GM21723 (cell line): ENCODE data around the gene NTMT1.

ENCODE experiments used
- ATAC-seq: cut with Tn5 transposase; IDR thresholded peaks from one replicate; pipeline ENCODE4 v1.9.1; 2021; ENCODE audit warnings: mild to moderate bottlenecking, moderate library complexity; ENCODE audit not compliant: unreplicated experiment

NTMT1 gene

DNA sequence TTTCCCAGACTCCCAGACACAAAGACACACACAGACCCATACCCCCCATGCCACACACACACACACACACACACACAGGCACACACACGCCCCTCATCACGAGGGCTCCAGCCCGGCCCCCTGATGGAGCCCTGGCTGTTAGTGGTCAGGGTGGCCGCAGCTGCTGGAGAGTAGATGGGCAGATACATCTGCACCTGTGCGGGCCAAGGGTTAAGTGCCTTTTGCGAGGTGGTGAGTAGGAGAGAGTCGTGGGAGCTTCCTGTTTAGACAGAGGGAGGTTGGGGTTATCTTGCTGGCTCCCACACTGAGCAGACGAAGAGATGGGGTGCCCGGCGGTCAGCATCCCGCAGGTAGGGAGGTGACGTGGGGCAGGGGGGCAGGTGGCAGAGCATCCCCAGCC, 47.6 kb downstream of the NTMT1 start:
- no peak for ATAC-seq

- ATAC-seq = no peak
These were observed 48.3 kb downstream of the NTMT1 start for GRCh38 chr9:129674229-129674628.

GRCh38 chr9:129675620-129676019, 49.7 kb downstream of the NTMT1 start:
- no peak for ATAC-seq

- no peak for ATAC-seq
These were observed 50.3 kb downstream of the NTMT1 start for GRCh38 chr9:129676287-129676686.

GRCh38 chr9:129676975-129677374, 51.0 kb downstream of the NTMT1 start:
- ATAC-seq = no peak

- ATAC-seq = no peak
These were observed 51.5 kb downstream of the NTMT1 start for GRCh38 chr9:129677456-129677855.

GRCh38 chr9:129678844-129679243, 52.9 kb downstream of the NTMT1 start:
- ATAC-seq = no peak

- ATAC-seq = no peak
These were observed 53.6 kb downstream of the NTMT1 start for GRCh38 chr9:129679537-129679936.

- ATAC-seq = no peak
These were observed 56.0 kb downstream of the NTMT1 start for GRCh38 chr9:129681924-129682323.

GRCh38 chr9:129682381-129682780, 56.4 kb downstream of the NTMT1 start:
- ATAC-seq = no peak

GRCh38 chr9:129685220-129685932, 59.4 kb downstream of the NTMT1 start:
- no peak for ATAC-seq
